H9 (cell line): ENCODE results near the gene ACADSB. TPM values are rescaled to one million over a fixed set of nuclear protein-coding genes. Genes with fewer than 3 reads are reported as not detected.

Experiments
- DNase-seq: peaks from one replicate; pipeline ENCODE4 v3.0.0-alpha.2; 2017
- H2AFZ ChIP-seq: one replicate; pipeline ENCODE4 v1.6.1; 2013; ENCODE audit warnings: mild to moderate bottlenecking, low read length, control low read depth, moderate library complexity
- H2AK5ac ChIP-seq: 2 replicates; pipeline ENCODE4 v1.6.1; 2013; ENCODE audit warnings: low read length, control low read depth, mixed read lengths; ENCODE audit not compliant: insufficient read length
- H2BK120ac ChIP-seq: one replicate; pipeline ENCODE4 v1.6.1; 2013; ENCODE audit warnings: low read depth, mild to moderate bottlenecking, low read length, control low read depth, inconsistent platforms; ENCODE audit not compliant: poor library complexity, severe bottlenecking
- H2BK12ac ChIP-seq: 2 replicates; pipeline ENCODE4 v1.6.1; 2013; ENCODE audit warnings: low read length, control low read depth, mixed read lengths, low read depth; ENCODE audit not compliant: insufficient read length
- H2BK15ac ChIP-seq: 2 replicates; pipeline ENCODE4 v1.6.1; 2013; ENCODE audit warnings: low read depth, low read length, control low read depth
- H2BK20ac ChIP-seq: one replicate; pipeline ENCODE4 v1.6.1; 2013; ENCODE audit warnings: low read depth, mild to moderate bottlenecking, low read length, control low read depth, inconsistent platforms; ENCODE audit not compliant: poor library complexity, severe bottlenecking
- H2BK5ac ChIP-seq: 2 replicates; pipeline ENCODE4 v1.6.1; 2013; ENCODE audit warnings: low read length, control low read depth, mixed read lengths; ENCODE audit not compliant: insufficient read length
- H3K14ac ChIP-seq: 2 replicates; pipeline ENCODE4 v1.6.1; 2013; ENCODE audit warnings: low read length, control low read depth; ENCODE audit not compliant: insufficient read depth
- H3K18ac ChIP-seq: 2 replicates; pipeline ENCODE4 v1.6.1; 2013; ENCODE audit warnings: low read depth, mild to moderate bottlenecking, mixed read lengths, low read length, control low read depth; ENCODE audit not compliant: insufficient read length
- H3K23ac ChIP-seq: 2 replicates; pipeline ENCODE4 v1.6.1; 2013; ENCODE audit warnings: low read length, control low read depth, mixed read lengths, low read depth; ENCODE audit not compliant: insufficient read length
- H3K23me2 ChIP-seq: 2 replicates; pipeline ENCODE4 v1.6.1; 2013; ENCODE audit warnings: low read depth, mild to moderate bottlenecking, mixed read lengths, low read length, control low read depth; ENCODE audit not compliant: insufficient read length, poor library complexity, severe bottlenecking
- H3K27ac ChIP-seq: 2 replicates; pipeline ENCODE4 v1.5.1; 2013; ENCODE audit warnings: low read length, control low read depth, mixed read lengths, low read depth; ENCODE audit not compliant: insufficient read length
- H3K27me3 ChIP-seq: 2 replicates; pipeline ENCODE4 v1.6.1; 2013; ENCODE audit warnings: low read length, control low read depth, inconsistent platforms; ENCODE audit not compliant: insufficient read depth
- H3K4ac ChIP-seq: 2 replicates; pipeline ENCODE4 v1.6.1; 2013; ENCODE audit warnings: low read depth, mild to moderate bottlenecking, control low read depth, inconsistent platforms, low read length, moderate library complexity
- H3K4me1 ChIP-seq: 2 replicates; pipeline ENCODE4 v1.6.1; 2013; ENCODE audit warnings: low read length, control low read depth, inconsistent platforms; ENCODE audit not compliant: insufficient read depth
- H3K4me2 ChIP-seq: 2 replicates; pipeline ENCODE4 v1.6.1; 2013; ENCODE audit warnings: low read length, control low read depth, mixed read lengths; ENCODE audit not compliant: insufficient read length, insufficient read depth
- H3K56ac ChIP-seq: 2 replicates; pipeline ENCODE4 v1.6.1; 2013; ENCODE audit warnings: low read depth, mild to moderate bottlenecking, mixed read lengths, low read length, control low read depth; ENCODE audit not compliant: insufficient read length
- H3K79me1 ChIP-seq: 2 replicates; pipeline ENCODE4 v1.6.1; 2013; ENCODE audit warnings: low read depth, mild to moderate bottlenecking, moderate library complexity, low read length, control low read depth, inconsistent platforms; ENCODE audit not compliant: insufficient read depth, poor library complexity, severe bottlenecking
- H3K79me2 ChIP-seq: 2 replicates; pipeline ENCODE4 v1.6.1; 2013; ENCODE audit warnings: low read length, control low read depth, inconsistent platforms; ENCODE audit not compliant: insufficient read depth
- H3K9ac ChIP-seq: 2 replicates; pipeline ENCODE4 v1.6.1; 2013; ENCODE audit warnings: low read length, control low read depth, mixed read lengths; ENCODE audit not compliant: insufficient read length; ENCODE audit errors: extremely low read depth
- H3K9me3 ChIP-seq: one replicate; pipeline ENCODE4 v1.6.1; 2013; ENCODE audit warnings: low read depth, low read length, inconsistent platforms; ENCODE audit not compliant: control insufficient read depth
- H3T11ph ChIP-seq: one replicate; pipeline ENCODE4 v1.6.1; 2013; ENCODE audit warnings: mild to moderate bottlenecking, low read length, control low read depth, inconsistent platforms
- H4K20me1 ChIP-seq: one replicate; pipeline ENCODE4 v1.6.1; 2013; ENCODE audit not compliant: control insufficient read depth, insufficient read length, insufficient read depth
- H4K5ac ChIP-seq: 2 replicates; pipeline ENCODE4 v1.6.1; 2013; ENCODE audit warnings: low read depth, mild to moderate bottlenecking, mixed read lengths, low read length, control low read depth; ENCODE audit not compliant: insufficient read length
- H4K8ac ChIP-seq: replicated peaks from 2 replicates; pipeline ENCODE4 v1.6.1; 2013; ENCODE audit warnings: low read length, control low read depth, mixed read lengths, low read depth; ENCODE audit not compliant: insufficient read length
- H4K91ac ChIP-seq: 2 replicates; pipeline ENCODE4 v1.6.1; 2013; ENCODE audit warnings: low read depth, mild to moderate bottlenecking, moderate library complexity, mixed read lengths, low read length, control low read depth; ENCODE audit not compliant: insufficient read length
- H3K27ac Mint-ChIP-seq, 3 experiments: 2 replicates in 2 of 3; 3 replicates in 1 of 3; pipeline ENCODE4 v1.8.0; 2020 to 2021; ENCODE audit warnings: mixed read lengths in 3 of 3, mild to moderate bottlenecking in 1 of 3, moderate library complexity in 1 of 3
- H3K27me3 Mint-ChIP-seq: 2 replicates; pipeline ENCODE4 v1.8.0; 2021; ENCODE audit warnings: low read depth, mild to moderate bottlenecking, moderate library complexity, mixed read lengths
- H3K36me3 Mint-ChIP-seq, 3 experiments: 2 replicates in 2 of 3; 3 replicates in 1 of 3; pipeline ENCODE4 v1.8.0; 2020 to 2021; ENCODE audit warnings: low read depth in 3 of 3, mixed read lengths in 3 of 3; ENCODE audit not compliant: insufficient read depth in 1 of 3
- H3K4me1 Mint-ChIP-seq, 2 experiments: 2 replicates each; pipeline ENCODE4 v1.8.0; 2020; ENCODE audit warnings: mixed read lengths in 2 of 2
- H3K4me3 Mint-ChIP-seq, 2 experiments: 2 replicates in 1 of 2; 3 replicates in 1 of 2; pipeline ENCODE4 v1.8.0; 2020 to 2021; ENCODE audit warnings: mild to moderate bottlenecking in 2 of 2, mixed read lengths in 2 of 2, moderate library complexity in 1 of 2
- H3K9me3 Mint-ChIP-seq, 2 experiments: 2 replicates in 1 of 2; 3 replicates in 1 of 2; pipeline ENCODE4 v1.8.0; 2020; ENCODE audit warnings: mild to moderate bottlenecking in 2 of 2, mixed read lengths in 2 of 2, moderate library complexity in 1 of 2
- WGBS: extraction: QIAGEN DNeasy Blood & Tissue Kit; methylation state at CpG from one replicate; pipeline ENCODE4 v1.1.7; 2013; ENCODE audit warnings: missing lambda C conversion rate, low lambda C conversion rate, mixed read lengths; ENCODE audit not compliant: insufficient read length; ENCODE audit errors: extremely low coverage; 5-methylcytosine and 5-hydroxymethylcytosine counted together
- total RNA-seq: library from RNA; stranded (reverse); gene quantifications from 2 replicates; pipeline ENCODE4 v1.2.1, GENCODE V29; 2021
- TF ChIP-seq, protein P1 (sequence below): fragments of 200-600 bp; sonication (generic); conservative IDR thresholded peaks from 3 replicates; pipeline ENCODE4 v1.8.0; 2021; ENCODE audit warnings: antibody characterized with exemption, mild to moderate bottlenecking

The ACADSB gene
- total RNA-seq, 1 experiment from 2014 or later = 35.1 TPM

DNA sequence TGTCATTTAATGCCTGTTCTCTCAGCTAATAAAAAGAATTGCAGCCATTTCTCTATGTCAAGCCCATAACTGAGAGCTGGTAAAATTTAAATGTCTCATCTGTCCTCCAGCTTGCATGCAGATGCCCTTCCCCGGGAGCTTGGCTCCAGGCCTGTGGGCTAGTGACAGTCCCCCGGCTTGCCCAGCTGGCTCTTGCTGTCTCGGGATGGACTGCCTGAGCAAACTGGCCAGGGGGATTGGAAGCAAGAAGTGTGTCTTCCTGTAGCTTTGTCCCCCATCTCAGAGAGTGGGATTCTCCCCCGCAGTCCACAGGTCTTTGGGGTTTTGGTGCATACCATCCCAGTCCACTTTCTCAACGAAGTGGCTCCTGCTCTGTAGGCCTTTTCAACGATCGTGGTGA lies 73.1 kb downstream of the ACADSB start:
- no peak overlapping the region for H3K9ac ChIP-seq
- no peak overlapping the region for H2BK12ac ChIP-seq
- H3K79me2 ChIP-seq = no peaks in the 10 kb centered on the region
- H4K8ac ChIP-seq = no peak overlapping the region
- no peak for DNase-seq
- no peak overlapping the region for H3K56ac ChIP-seq
- no peak overlapping the region for H3K18ac ChIP-seq
- no peak overlapping the region for H4K91ac ChIP-seq
- H3K14ac ChIP-seq = no peak overlapping the region
- no peak overlapping the region for H3K4ac ChIP-seq
- no peak overlapping the region for H3K4me3 Mint-ChIP-seq
- no peak overlapping the region for H3K4me2 ChIP-seq
- no peak overlapping the region for H2BK15ac ChIP-seq
- H4K5ac ChIP-seq = no peak overlapping the region
- no peaks in the 10 kb centered on the region for H3K27me3 ChIP-seq
- no peak overlapping the region for H3T11ph ChIP-seq
- H2AFZ ChIP-seq = no peak overlapping the region
- H3K4me1 Mint-ChIP-seq = peaks cover 6 to 9% of the 10 kb centered on the region in 2 experiments
- no CpG with 5 or more reads among the region's 7 CpGs for WGBS
- H3K79me1 ChIP-seq = no peaks in the 10 kb centered on the region
- H3K9me3 Mint-ChIP-seq = peaks cover 0 to 6% of the 10 kb centered on the region in 2 experiments; a peak in 3 of 5 replicates
- no peak overlapping the region for H3K27ac ChIP-seq
- no peaks in the 10 kb centered on the region for H4K20me1 ChIP-seq
- no peaks in the 10 kb centered on the region for H3K23me2 ChIP-seq
- TF ChIP-seq, protein P1, sequence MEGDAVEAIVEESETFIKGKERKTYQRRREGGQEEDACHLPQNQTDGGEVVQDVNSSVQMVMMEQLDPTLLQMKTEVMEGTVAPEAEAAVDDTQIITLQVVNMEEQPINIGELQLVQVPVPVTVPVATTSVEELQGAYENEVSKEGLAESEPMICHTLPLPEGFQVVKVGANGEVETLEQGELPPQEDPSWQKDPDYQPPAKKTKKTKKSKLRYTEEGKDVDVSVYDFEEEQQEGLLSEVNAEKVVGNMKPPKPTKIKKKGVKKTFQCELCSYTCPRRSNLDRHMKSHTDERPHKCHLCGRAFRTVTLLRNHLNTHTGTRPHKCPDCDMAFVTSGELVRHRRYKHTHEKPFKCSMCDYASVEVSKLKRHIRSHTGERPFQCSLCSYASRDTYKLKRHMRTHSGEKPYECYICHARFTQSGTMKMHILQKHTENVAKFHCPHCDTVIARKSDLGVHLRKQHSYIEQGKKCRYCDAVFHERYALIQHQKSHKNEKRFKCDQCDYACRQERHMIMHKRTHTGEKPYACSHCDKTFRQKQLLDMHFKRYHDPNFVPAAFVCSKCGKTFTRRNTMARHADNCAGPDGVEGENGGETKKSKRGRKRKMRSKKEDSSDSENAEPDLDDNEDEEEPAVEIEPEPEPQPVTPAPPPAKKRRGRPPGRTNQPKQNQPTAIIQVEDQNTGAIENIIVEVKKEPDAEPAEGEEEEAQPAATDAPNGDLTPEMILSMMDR = no peak
- H3K9me3 ChIP-seq = no peaks in the 10 kb centered on the region
- no peak overlapping the region for H2BK120ac ChIP-seq
- no peak overlapping the region for H3K27ac Mint-ChIP-seq
- no peak overlapping the region for H3K23ac ChIP-seq
- peaks cover 4% of the 10 kb centered on the region for H3K27me3 Mint-ChIP-seq
- peaks cover 4% of the 10 kb centered on the region; the same call in 1 of the 2 replicates for H3K4me1 ChIP-seq
- H3K36me3 Mint-ChIP-seq = no peaks in the 10 kb centered on the region
- H2BK20ac ChIP-seq = no peak overlapping the region
- no peak overlapping the region for H2AK5ac ChIP-seq
- no peak overlapping the region for H2BK5ac ChIP-seq
